ENCODE measurements around the gene ACOXL.

Gene ACOXL

GRCh38 chr2:111165084-111165483, 432.7 kb downstream of the ACOXL start:
- TF ChIP-seq POLR2A (IDR thresholded peaks at IDR 0.05; ENCODE audit: low read depth, low read length) (no peak), TAF1 (IDR thresholded peaks at IDR 0.05; ENCODE audit: borderline replicate concordance, low read depth, low read length) (no peak), POLR2AphosphoS5 (IDR thresholded peaks at IDR 0.05; ENCODE audit: low read depth, low read length) (no peak)
- DNase-seq (ENCODE audit: insufficient read length), result no peak
- FAIRE-seq, result no peak

DNA sequence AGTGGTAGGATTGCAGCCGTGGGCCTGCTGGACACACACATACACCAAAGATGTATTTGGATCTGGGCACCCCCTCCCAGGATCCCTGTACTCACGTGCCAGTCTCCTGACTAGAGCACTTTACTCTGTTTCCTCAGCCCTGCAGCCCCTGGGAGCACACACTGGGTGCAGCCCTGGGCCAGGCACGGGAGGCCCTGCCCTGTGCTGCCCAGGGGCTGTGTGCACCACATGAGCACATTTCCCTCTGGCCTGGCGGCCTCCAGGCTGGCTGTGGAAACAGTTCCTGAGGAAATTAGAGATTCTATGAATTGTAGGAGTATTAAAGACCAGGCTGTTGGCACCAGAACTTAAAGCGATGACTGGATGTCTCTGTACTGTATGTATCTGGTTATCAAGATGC, 433.7 kb downstream of the ACOXL start:
- TF ChIP-seq POLR2AphosphoS5 (IDR thresholded peaks at IDR 0.05; ENCODE audit: low read depth, low read length) (no peak), TAF1 (IDR thresholded peaks at IDR 0.05; ENCODE audit: borderline replicate concordance, low read depth, low read length) (no peak), POLR2A (IDR thresholded peaks at IDR 0.05; ENCODE audit: low read depth, low read length) (no peak)
- DNase-seq (ENCODE audit: insufficient read length) (no peak), FAIRE-seq (no peak)

- TF ChIP-seq TAF1 (IDR thresholded peaks at IDR 0.05; ENCODE audit: borderline replicate concordance, low read depth, low read length) (no peak), POLR2AphosphoS5 (IDR thresholded peaks at IDR 0.05; ENCODE audit: low read depth, low read length) (no peak; the same call in 1 of the 2 replicates), POLR2A (IDR thresholded peaks at IDR 0.05; ENCODE audit: low read depth, low read length) (no peak)
- DNase-seq (ENCODE audit: insufficient read length), result no peak
- FAIRE-seq, result no peak
These were observed 434.9 kb downstream of the ACOXL start for GRCh38 chr2:111167076-111167862.

GRCh38 chr2:111167863-111168162, 435.4 kb downstream of the ACOXL start:
- DNase-seq (ENCODE audit: insufficient read length) (no peak), FAIRE-seq (no peak)
- no peak for TF ChIP-seq TAF1 (IDR thresholded peaks at IDR 0.05; ENCODE audit: borderline replicate concordance, low read depth, low read length)
- no peak for TF ChIP-seq POLR2AphosphoS5 (IDR thresholded peaks at IDR 0.05; ENCODE audit: low read depth, low read length)
- TF ChIP-seq POLR2A (IDR thresholded peaks at IDR 0.05; ENCODE audit: low read depth, low read length), result no peak
